Nephron progenitor cell (in vitro differentiated cells): Measurements from ENCODE around the gene RASGRF1.

Experiments
- DNase-seq: peaks from one replicate; pipeline ENCODE4 v3.0.0; 2021
- H3K27ac Mint-ChIP-seq: 2 replicates; pipeline ENCODE4 v1.8.0; 2021; ENCODE audit warnings: mild to moderate bottlenecking, moderate library complexity, mixed read lengths
- H3K27me3 Mint-ChIP-seq: 2 replicates; pipeline ENCODE4 v1.8.0; 2021; ENCODE audit warnings: mild to moderate bottlenecking, low read depth, mixed read lengths; ENCODE audit not compliant: poor library complexity
- H3K36me3 Mint-ChIP-seq: 2 replicates; pipeline ENCODE4 v1.8.0; 2021; ENCODE audit warnings: low read depth, mixed read lengths
- H3K4me1 Mint-ChIP-seq: 2 replicates; pipeline ENCODE4 v1.8.0; 2021; ENCODE audit warnings: mixed read lengths
- H3K4me3 Mint-ChIP-seq: 2 replicates; pipeline ENCODE4 v1.8.0; 2021; ENCODE audit warnings: mild to moderate bottlenecking, moderate library complexity, mixed read lengths
- H3K9me3 Mint-ChIP-seq: 2 replicates; pipeline ENCODE4 v1.8.0; 2021; ENCODE audit warnings: mild to moderate bottlenecking, moderate library complexity, mixed read lengths
- TF ChIP-seq, protein P1 (sequence below): fragments of 200-600 bp; sonication (generic); IDR thresholded peaks from 2 replicates; pipeline ENCODE4 v1.5.0; 2021; ENCODE audit warnings: antibody characterized with exemption

RASGRF1 gene

DNA sequence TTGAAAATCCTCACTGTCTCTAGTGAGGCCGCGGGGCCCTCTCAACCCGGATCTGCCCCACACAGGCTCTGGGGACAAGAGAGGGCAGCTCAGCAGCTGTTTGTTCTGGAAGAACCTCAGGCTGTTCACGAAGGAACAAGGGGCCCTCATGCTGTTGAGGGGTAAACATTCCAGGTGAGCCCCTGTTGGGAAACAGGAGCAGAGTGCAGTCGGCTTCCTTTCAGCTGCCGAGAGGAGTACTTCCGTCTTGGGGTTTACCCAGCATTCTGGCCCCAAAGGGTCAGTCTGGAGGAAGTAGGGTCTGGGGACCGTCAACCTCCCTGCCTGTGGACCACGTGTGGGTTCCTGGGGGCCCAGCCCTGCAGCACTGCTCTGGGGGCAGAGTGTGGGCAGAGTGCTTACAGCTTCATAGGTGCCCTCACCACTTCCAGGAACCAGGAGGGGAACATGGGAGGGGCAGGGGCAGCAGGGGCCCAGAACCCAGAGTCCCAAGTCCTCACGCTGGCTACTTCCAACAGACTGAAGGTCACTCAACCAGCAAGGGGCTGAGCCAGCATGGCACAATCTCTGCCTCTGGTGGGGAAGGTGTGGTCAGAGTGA lies 96.5 kb downstream of the RASGRF1 start:
- TF ChIP-seq, protein P1, sequence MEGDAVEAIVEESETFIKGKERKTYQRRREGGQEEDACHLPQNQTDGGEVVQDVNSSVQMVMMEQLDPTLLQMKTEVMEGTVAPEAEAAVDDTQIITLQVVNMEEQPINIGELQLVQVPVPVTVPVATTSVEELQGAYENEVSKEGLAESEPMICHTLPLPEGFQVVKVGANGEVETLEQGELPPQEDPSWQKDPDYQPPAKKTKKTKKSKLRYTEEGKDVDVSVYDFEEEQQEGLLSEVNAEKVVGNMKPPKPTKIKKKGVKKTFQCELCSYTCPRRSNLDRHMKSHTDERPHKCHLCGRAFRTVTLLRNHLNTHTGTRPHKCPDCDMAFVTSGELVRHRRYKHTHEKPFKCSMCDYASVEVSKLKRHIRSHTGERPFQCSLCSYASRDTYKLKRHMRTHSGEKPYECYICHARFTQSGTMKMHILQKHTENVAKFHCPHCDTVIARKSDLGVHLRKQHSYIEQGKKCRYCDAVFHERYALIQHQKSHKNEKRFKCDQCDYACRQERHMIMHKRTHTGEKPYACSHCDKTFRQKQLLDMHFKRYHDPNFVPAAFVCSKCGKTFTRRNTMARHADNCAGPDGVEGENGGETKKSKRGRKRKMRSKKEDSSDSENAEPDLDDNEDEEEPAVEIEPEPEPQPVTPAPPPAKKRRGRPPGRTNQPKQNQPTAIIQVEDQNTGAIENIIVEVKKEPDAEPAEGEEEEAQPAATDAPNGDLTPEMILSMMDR: no peak
- Mint-ChIP-seq H3K9me3 (no peaks in the 10 kb centered on the region), H3K36me3 (no peaks in the 10 kb centered on the region), H3K27me3 (no peaks in the 10 kb centered on the region), H3K27ac (no peak overlapping the region), H3K4me3 (no peak overlapping the region), H3K4me1 (peaks cover 19% of the 10 kb centered on the region)
- no peak for DNase-seq

DNA sequence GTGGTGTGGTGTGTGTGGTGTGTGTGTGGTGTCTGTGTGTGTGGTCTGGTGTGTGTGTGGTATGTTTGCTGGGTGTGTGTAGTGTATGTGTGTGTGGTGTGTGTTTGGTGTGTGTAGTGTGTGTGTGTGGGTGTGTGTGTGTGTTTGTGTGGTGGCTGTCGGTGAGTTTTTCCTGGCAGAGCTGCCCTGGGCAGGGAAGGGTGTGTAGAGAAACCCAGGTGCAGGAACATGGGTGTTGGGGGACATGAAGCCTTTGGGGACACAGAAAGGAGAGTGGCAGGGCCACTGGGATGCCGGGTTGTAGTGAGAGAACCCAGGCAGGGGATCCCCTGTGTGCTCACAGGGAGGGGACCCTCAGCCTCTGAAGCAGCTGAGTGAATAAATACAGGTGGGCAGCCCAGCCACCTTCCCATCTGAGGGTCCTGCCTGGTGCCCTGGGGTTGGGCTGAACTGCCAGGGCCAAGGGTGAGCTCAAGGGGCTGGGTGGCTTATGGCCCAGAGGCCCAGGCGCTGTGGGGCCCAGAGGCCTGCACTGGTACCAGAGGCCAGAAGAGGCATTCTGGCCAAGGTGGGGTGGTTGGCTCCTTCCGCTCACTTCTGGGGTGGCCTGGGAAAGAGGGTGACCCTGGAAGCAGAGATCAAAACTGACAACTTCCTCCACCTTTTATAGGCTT lies 97.2 kb downstream of the RASGRF1 start:
- H3K27me3 Mint-ChIP-seq: no peaks in the 10 kb centered on the region
- no peak overlapping the region for H3K4me3 Mint-ChIP-seq
- H3K4me1 Mint-ChIP-seq: peaks cover 19% of the 10 kb centered on the region
- TF ChIP-seq, protein P1: no peak
- peak overlapping the region; percentile 6 for H3K27ac Mint-ChIP-seq
- no peak for DNase-seq
- no peaks in the 10 kb centered on the region for H3K36me3 Mint-ChIP-seq
- no peaks in the 10 kb centered on the region for H3K9me3 Mint-ChIP-seq

DNA sequence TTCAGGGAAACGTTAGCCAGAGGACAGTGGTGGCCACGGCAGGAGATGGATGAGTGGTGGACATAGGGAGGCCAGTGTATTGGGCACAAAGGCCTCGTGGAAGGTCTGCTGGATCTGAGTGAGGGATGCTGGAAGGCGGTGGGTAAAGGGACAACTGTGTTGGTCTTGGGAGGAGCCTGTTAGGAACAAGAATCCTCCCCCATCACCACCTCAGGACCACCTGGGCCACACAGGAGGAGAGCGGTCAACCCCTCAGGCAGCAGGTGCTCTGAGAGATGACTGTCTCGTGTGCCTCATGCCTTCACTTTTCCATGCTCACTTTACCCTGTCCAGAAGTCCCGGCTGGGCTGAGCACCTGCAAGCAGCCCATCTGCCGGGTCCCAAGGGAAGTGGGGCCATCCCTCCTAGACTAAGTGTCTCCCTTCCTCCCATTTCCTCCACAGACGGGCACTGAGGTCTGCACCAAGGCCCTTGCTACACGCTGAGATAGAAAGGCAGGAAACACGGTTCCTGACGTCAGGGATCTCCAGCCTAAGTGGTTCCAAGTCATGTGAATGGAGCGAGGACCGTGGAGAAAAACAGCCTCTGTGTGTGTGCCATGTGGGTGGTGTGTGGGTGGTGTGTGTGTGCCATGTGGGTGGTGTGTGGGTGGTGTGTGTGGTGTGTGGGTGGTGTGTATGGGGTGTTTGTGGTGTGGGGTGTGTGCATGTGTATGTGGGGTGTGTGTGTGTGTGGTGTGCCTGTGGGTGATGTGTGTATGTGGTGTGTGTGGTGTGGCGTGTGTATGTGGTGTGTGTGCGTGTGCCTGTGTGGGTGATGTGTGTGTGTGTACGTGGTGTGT lies 97.9 kb downstream of the RASGRF1 start:
- no peak overlapping the region for H3K27ac Mint-ChIP-seq
- peaks cover 19% of the 10 kb centered on the region for H3K4me1 Mint-ChIP-seq
- no peaks in the 10 kb centered on the region for H3K36me3 Mint-ChIP-seq
- no peaks in the 10 kb centered on the region for H3K9me3 Mint-ChIP-seq
- H3K4me3 Mint-ChIP-seq: no peak overlapping the region
- no peaks in the 10 kb centered on the region for H3K27me3 Mint-ChIP-seq
- TF ChIP-seq, protein P1: no peak
- DNase-seq: no peak

DNA sequence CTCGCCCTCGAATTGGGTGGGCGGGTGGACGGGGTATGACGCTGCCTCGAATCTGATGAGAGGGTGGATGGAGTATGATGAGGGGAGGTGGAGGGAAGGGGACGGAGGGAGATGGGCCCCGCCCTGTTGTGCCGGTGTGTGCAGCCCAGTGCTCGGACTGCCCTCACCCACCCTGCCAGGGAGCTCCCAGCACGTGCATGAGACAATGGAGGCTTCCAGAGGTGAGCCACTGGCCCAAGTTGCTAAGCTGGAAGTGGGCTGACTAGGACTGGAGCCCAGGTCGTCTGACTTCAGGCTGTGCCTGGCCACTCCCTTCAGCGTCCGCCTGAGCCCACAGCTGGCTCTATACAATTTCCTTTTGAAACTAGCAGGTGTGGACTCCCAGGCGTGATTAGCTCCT lies 98.7 kb downstream of the RASGRF1 start:
- Mint-ChIP-seq H3K36me3 (no peaks in the 10 kb centered on the region), H3K4me3 (no peak overlapping the region), H3K27ac (no peak overlapping the region), H3K27me3 (no peaks in the 10 kb centered on the region), H3K4me1 (peaks cover 18% of the 10 kb centered on the region), H3K9me3 (no peaks in the 10 kb centered on the region)
- no peak for DNase-seq
- TF ChIP-seq, protein P1: no peak

DNA sequence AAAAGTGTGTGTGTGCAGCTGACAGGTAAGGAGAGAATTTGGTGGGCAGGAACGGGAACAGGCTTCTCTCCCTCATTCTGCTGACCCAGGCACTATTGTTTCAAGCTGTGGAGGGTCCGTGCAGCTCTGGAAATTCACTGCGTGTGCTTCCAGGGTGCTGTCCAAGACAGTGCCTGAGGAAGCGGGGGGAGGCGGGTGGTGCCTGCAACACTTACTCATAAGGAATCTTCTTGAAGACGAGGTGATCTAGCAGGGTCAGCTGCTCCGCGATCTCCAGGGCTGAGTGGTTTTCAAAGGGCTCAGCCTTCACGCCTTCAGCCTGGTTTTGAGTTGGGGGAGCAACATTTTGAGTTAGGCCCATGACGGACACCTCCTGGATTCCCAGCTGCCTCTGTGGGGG lies 99.1 kb downstream of the RASGRF1 start:
- DNase-seq: no peak
- Mint-ChIP-seq H3K27me3 (no peaks in the 10 kb centered on the region), H3K4me3 (no peak overlapping the region), H3K27ac (no peak overlapping the region), H3K4me1 (peaks cover 14% of the 10 kb centered on the region), H3K9me3 (no peaks in the 10 kb centered on the region), H3K36me3 (no peaks in the 10 kb centered on the region)
- TF ChIP-seq, protein P1: no peak
